ENCODE results near the gene HDAC3.

The HDAC3 gene

DNA sequence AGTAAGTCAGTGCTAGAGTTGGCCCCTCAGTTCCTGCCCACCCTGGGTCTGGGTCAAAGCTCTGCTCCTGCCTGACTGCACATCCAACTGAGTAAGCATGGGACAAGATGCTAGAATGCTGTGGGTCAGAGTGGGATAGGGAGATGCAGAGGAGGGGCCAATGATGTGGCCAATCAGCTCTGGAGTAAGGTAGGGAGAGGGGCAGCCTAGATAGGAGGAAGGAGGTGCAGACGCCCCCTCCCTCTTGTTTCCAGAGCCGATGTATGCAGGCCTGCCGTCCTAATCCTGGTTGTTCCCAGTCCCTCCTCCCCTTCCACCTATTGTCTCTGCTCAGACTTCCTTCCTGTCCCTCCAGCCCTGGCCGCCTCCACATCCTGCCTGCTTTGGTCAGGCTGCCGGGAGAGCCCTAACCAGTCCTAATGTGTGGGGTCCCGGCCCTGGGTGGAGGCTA is 44.1 kb upstream of the HDAC3 start:
- peak overlapping the region; percentile 87 for H3K27ac ChIP-seq
- peak overlapping the region; percentile 54 for H3K4me3 ChIP-seq (ENCODE audit: low read depth, low read length)

GRCh38 chr5:141680178-141680577 is 43.5 kb upstream of the HDAC3 start:
- no peak for TF ChIP-seq CTCF (IDR thresholded peaks at IDR 0.05; ENCODE audit: low read depth, low read length, missing control alignments)
- Histone ChIP-seq H3K36me3 (replicated peaks) (peaks cover 3% of the 10 kb centered on the region), H3K27me3 (replicated peaks) (no peaks in the 10 kb centered on the region), H3K27ac (no peak overlapping the region), H3K4me3 (ENCODE audit: low read depth, low read length) (no peak overlapping the region)
- in situ Hi-C loops (cut with HindIII; ENCODE audit: low pct_ligation_motif_present, low sequenced_read_pairs), result no loop called here
- no peak for DNase-seq

More for the DNA sequence above, 44.1 kb upstream of the HDAC3 start:
- in situ Hi-C loops (cut with HindIII; ENCODE audit: low pct_ligation_motif_present, low sequenced_read_pairs), result no loop called here
- peaks cover 3% of the 10 kb centered on the region for H3K36me3 ChIP-seq (replicated peaks)
- no peak for TF ChIP-seq CTCF (IDR thresholded peaks at IDR 0.05; ENCODE audit: low read depth, low read length, missing control alignments)
- DNase-seq, result peak; percentile 34
- no peaks in the 10 kb centered on the region for H3K27me3 ChIP-seq (replicated peaks)

DNA sequence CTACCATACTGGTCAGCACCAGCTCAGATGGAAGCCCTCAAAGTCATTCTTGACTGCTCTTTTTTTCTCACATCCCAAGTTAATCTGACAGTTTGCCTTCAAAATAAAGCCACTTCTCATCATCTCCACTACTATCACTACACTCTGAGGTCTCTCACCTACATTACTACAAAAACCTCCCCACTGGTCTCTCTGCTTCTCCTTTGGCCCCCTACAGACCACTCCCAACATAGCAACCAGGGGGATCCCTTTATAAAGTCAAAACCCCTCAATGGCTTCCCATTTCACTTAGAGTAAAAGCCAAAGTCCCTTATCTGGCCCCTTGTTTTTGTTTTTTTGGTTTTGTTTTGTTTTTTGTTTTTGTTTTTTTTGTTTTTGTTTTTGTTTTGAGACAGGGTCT is 40.8 kb upstream of the HDAC3 start:
- TF ChIP-seq CTCF (IDR thresholded peaks at IDR 0.05; ENCODE audit: low read depth, low read length, missing control alignments), result peak; percentile 53
- Histone ChIP-seq H3K36me3 (replicated peaks) (peaks cover 17% of the 10 kb centered on the region), H3K4me3 (ENCODE audit: low read depth, low read length) (no peak overlapping the region), H3K27ac (no peak overlapping the region), H3K27me3 (replicated peaks) (no peaks in the 10 kb centered on the region)
- DNase-seq, result no peak
- in situ Hi-C loops (cut with HindIII; ENCODE audit: low pct_ligation_motif_present, low sequenced_read_pairs), result no loop called here

DNA sequence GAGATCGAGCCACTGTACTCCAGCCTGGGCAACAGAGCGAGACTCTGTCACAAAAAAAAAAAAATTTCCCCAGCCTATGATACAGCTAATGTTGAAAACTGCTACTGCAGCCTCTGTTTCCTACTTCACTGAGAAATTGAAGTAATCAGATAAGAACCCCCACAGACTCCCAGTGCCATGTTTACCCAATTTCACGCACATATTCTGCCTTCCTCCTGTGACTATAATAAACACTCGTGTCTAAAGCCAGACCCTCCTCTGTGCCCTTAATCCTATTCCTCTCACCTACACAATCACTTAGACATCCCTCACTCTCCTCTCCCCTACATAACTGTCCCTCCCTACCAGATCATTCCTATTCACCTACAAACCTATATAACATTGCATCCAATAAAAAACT is 39.0 kb upstream of the HDAC3 start:
- no peak for TF ChIP-seq CTCF (IDR thresholded peaks at IDR 0.05; ENCODE audit: low read depth, low read length, missing control alignments)
- no peak overlapping the region for H3K4me3 ChIP-seq (ENCODE audit: low read depth, low read length)
- DNase-seq, result no peak
- H3K27ac ChIP-seq, result no peak overlapping the region
- H3K36me3 ChIP-seq (replicated peaks), result peaks cover 26% of the 10 kb centered on the region
- in situ Hi-C loops (cut with HindIII; ENCODE audit: low pct_ligation_motif_present, low sequenced_read_pairs), result no loop called here
- no peaks in the 10 kb centered on the region for H3K27me3 ChIP-seq (replicated peaks)

- no peak for DNase-seq
- Histone ChIP-seq H3K36me3 (replicated peaks) (peaks cover 29% of the 10 kb centered on the region), H3K27ac (no peak overlapping the region), H3K27me3 (replicated peaks) (no peaks in the 10 kb centered on the region), H3K4me3 (ENCODE audit: low read depth, low read length) (no peak overlapping the region)
- in situ Hi-C loops (cut with HindIII; ENCODE audit: low pct_ligation_motif_present, low sequenced_read_pairs), result no loop called here
- TF ChIP-seq CTCF (IDR thresholded peaks at IDR 0.05; ENCODE audit: low read depth, low read length, missing control alignments), result no peak
Measured at GRCh38 chr5:141674747-141675146, 38.1 kb upstream of the HDAC3 start.

Data from brain microvascular endothelial cell (primary cell).